T follicular helper cell (primary cell): Measurements from ENCODE around the gene DNAJC22.
A peak's percentile ranks its signal among the peaks of the same experiment; 100 is the strongest.
"Not testable (repeated sequence)": the region's sequence is repeated elsewhere in the genome, so short reads cannot be mapped to it uniquely, and the experiment has no call there.

Experiments used
- DNase-seq: peaks from one replicate; pipeline ENCODE4 v3.0.0-alpha.2; 2020; ENCODE audit warnings: low read depth

Gene DNAJC22

GRCh38 chr12:49331380-49332222 lies 15.1 kb upstream of the DNAJC22 start:
- no peak for DNase-seq

DNA sequence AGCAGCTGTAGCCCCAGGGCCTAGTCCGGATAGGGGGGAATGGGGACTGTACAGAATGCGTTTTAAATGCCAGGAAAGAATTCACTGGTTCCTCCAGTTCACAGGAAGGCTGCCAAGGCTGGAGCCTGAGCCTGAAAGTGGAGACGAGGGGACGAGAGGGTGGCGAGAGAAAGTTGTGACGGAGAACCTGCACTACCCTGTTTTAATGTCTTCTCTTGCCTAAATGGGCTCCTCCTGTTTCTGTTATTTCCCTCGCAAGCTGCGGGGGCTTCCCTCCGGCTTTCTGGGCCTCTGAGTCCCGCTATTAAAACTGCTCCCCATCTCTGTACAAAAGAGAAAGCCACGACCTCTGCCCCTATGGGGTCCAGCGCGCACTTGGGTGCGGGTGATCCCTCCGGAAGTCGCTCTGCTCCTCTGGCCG lies 14.2 kb upstream of the DNAJC22 start:
- no peak for DNase-seq

DNA sequence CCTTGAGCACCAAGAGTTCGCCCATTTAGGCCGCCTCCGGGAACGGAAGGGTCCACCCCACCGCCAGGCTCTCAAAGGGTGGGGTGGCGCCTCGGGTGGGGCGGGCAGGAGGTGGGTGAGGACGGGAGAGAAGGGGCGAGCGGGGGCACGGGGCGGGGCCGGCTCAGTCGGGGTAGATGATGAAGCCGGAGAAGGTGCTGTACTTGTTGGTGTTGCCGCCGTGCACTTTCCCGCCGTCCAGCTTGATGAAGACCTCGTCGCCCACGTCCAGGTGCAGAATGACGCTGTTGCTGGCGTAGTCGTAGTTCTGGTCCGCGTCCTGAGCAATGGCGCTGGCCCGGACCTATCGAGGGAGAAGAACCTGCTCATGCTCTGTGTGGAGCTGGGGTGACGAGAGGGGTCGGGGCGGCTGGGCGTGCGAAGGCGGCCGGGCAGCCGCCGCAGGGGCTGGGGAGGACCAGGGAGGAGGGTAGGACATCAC lies 13.8 kb upstream of the DNAJC22 start:
- no peak for DNase-seq

DNA sequence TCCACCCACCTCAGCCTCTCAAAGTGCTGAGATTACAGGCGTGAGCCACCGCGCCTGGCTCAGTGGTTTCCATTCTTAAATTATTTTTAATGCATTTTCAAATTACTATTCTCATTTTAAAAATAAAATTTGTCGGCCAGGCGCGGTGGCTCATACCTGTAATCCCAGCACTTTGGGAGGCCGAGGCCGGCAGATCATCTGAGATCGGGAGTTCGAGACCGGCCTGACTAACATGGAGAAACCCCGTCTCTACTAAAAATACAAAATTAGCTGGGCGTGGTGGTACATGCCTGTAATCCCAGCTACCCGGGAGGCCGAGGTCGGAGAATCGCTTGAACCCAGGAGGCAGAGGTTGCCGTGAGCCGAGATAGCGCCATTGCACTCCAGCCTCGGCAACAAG lies 12.9 kb upstream of the DNAJC22 start:
- DNase-seq, result not testable (repeated sequence)

DNA sequence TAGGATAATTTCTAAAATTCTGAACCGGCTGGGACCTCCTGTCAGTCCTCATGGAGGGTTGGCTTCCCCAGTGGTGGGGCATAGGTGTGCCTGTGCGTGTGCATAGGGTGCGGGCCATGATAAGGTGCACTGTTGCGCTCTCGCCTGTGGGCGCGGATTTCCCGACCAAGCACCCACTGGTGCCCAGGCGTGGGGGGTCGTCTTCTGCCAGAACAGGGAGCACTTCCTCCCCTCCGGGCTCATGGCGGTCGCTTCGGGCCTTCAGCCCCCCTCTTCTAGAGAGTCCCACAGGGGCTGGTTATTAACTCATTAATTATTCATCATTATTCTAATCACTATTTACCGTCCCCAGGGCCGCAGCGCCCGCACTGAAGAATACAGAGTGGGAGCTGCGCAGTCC lies 12.5 kb upstream of the DNAJC22 start:
- DNase-seq, result no peak

DNA sequence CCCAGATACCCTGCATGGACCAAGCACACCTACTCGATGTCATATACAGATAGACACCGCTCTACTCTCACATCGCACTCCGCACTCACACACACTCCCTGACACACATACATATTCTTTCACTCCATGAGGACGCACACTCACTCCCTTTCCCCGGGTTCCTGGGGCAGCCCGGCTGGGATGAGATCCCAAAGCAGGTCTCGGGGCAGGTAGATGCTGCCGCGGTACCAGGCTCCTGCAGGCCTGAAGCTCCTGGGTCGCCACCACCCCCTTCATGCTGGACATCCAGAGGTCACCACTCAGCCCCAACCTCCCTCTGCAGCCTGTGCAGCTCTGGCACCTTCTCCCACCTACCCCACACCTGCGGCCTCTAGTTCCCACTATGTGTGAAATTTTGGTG lies 12.0 kb upstream of the DNAJC22 start:
- no peak for DNase-seq

DNA sequence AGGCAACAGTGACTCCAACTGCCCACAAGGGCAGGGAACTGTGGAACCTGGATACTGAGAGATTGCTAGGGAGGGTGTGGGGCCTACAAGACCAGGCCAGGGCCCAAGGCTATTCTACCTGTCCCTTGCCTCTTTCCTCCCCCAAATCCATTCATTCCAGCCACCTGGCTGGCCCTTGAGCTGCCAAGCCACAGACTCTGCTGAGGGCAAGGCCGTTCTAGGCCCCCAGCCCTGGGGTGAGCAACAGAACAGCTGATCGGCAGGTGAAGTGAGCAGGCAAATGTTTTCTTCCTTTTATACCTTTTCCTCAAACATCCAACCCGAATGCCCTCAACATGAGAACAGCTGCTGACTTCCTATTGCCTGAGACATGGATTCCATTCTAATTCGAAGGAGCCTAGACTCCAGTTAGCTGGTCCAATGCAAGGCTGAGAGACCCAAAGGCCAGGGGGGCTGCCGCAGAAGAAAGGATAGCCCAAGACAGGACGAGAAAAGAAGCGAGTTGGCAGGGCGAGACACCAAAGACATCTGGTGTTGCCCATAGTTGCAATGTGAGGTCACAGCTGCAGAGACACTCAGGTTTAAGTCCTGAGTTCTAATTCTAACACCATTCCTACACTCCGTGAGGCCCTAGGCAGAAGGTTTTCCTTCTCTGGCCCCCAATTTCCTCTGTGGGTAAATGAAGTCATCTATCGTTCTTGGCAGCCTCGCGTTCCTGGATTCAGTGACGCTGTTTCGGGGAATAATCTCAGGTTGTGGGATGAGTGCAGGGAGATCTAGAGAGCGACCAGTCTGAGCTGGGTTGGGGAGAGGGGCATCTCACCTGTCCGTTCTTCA lies 11.4 kb upstream of the DNAJC22 start:
- no peak for DNase-seq

- DNase-seq, result no peak
Measured at GRCh38 chr12:49335955-49336644, 10.6 kb upstream of the DNAJC22 start.

GRCh38 chr12:49336645-49337584 lies 9.8 kb upstream of the DNAJC22 start, which contains the start of gene C1QL4:
C1QL4 (minus strand) TSS chr12:49337188; CDS start chr12:49336477, 711 bp downstream.
- peak; percentile 82 for DNase-seq

- DNase-seq, result no peak
Measured at GRCh38 chr12:49338830-49339463, 7.7 kb upstream of the DNAJC22 start.

GRCh38 chr12:49339464-49339861 lies 7.2 kb upstream of the DNAJC22 start:
- no peak for DNase-seq

GRCh38 chr12:49340095-49340870 lies 6.4 kb upstream of the DNAJC22 start:
- DNase-seq, result no peak

GRCh38 chr12:49340971-49341776 lies 5.5 kb upstream of the DNAJC22 start:
- no peak for DNase-seq

- DNase-seq, result no peak
Measured at GRCh38 chr12:49341777-49342065, 5.0 kb upstream of the DNAJC22 start.

- DNase-seq, result peak; percentile 53
Measured at GRCh38 chr12:49342066-49342913, 4.4 kb upstream of the DNAJC22 start.

- DNase-seq, result no peak
Measured at GRCh38 chr12:49342914-49343731, 3.6 kb upstream of the DNAJC22 start.

DNA sequence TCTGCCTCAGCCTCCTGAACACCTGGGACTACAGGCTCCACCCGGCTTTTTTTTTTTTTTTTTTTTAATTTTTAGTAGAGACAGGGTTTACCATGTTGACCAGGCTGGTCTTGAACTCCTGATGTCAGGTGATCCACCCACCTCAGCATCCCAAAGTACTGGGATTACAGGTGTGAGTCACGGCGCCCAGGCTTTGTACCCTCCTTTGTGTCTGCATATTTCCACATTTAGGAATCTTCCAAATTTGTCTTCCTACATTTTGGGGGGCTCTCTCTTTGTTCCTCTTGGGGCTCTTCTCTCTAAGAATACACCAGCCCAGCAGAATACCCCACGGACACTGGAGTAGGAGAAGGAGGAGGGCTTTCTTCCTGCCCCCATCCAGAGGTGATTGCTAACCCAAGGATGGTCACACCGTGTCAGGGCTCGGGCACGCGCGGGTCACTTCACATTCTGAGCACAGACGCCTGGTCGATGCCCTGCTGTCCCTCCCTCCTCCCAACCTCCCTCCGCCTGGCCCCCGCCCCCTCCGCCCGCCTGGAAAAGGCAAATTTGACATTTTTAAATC lies 2.1 kb upstream of the DNAJC22 start:
- no peak for DNase-seq
